Aorta (tissue), 5 donors: Measurements from ENCODE around the gene NUBP2. TPM values are rescaled to one million over a fixed set of nuclear protein-coding genes. Genes with fewer than 3 reads are reported as not detected.

Experiments used
- ATAC-seq: fragments of 200-7000 bp; cut with Tn5 transposase; one replicate; pipeline ENCODE4 v1.9.1; 2022; ENCODE audit warnings: moderate library complexity; ENCODE audit not compliant: low FRiP score
- DNase-seq, 2 donors: peaks; one replicate each; pipeline ENCODE4 v3.0.0-alpha.2; 2020
- H3K27ac ChIP-seq, 2 donors: one replicate each; pipeline ENCODE4 v1.5.1; 2013; ENCODE audit warnings: low read length in 2 of 2, mild to moderate bottlenecking in 2 of 2, moderate library complexity in 2 of 2, control low read depth in 1 of 2, inconsistent platforms in 1 of 2, low read depth in 1 of 2
- H3K27me3 ChIP-seq, 2 donors: one replicate each; pipeline ENCODE4 v1.6.1; 2013; ENCODE audit warnings: control low read depth in 1 of 2, low read length in 1 of 2, mild to moderate bottlenecking in 1 of 2, moderate library complexity in 1 of 2; ENCODE audit not compliant: insufficient read depth in 2 of 2, control insufficient read depth in 1 of 2
- H3K36me3 ChIP-seq, 2 donors: one replicate each; pipeline ENCODE4 v1.6.1; 2013; ENCODE audit warnings: control low read depth in 1 of 2, low read length in 1 of 2, mild to moderate bottlenecking in 1 of 2; ENCODE audit not compliant: insufficient read depth in 2 of 2, control insufficient read depth in 1 of 2
- H3K4me1 ChIP-seq, 2 donors: one replicate each; pipeline ENCODE4 v1.6.1; 2013; ENCODE audit warnings: low read length in 2 of 2, control low read depth in 1 of 2, mild to moderate bottlenecking in 1 of 2, moderate library complexity in 1 of 2; ENCODE audit not compliant: insufficient read depth in 2 of 2, control insufficient read depth in 1 of 2
- H3K4me3 ChIP-seq, 2 donors: one replicate each; pipeline ENCODE4 v1.5.1; 2013; ENCODE audit warnings: low read length in 2 of 2, control low read depth in 1 of 2, mild to moderate bottlenecking in 1 of 2
- H3K9me3 ChIP-seq: one replicate; pipeline ENCODE4 v1.6.1; 2013; ENCODE audit warnings: mild to moderate bottlenecking, low read length; ENCODE audit not compliant: control insufficient read depth
- WGBS, 2 donors: extraction: QIAGEN DNeasy Blood & Tissue Kit; methylation state at CpG; one replicate each; pipeline ENCODE4 v1.1.7; 2013; 5-methylcytosine and 5-hydroxymethylcytosine counted together
- intact Hi-C, 2 donors: fragments of 100-400 bp; cut with DNase I; formaldehyde crosslinking; loops; one replicate each; pipeline versions ENCODE4 v1.14.2 to v1.15.0; 2022
- polyA plus RNA-seq, 2 donors: library from polyadenylated mRNA; stranded (reverse); fragments of 200-250 nt; gene quantifications; one replicate each; pipeline ENCODE4 v1.2.3, GENCODE V29; 2013
- total RNA-seq, 2 donors: library from RNA; stranded (reverse); fragmentation: NEBNext Ultra II Directional; extraction: Animal tissue kit (Norgen Biotek cat#: 25700); gene quantifications; one replicate each; pipeline ENCODE4 v1.2.1, GENCODE V29; 2021
- donor health status: healthy with polysubstance abuse.
- donor health status: Bipolar disorder and iron deficiency.
- donor health status: DM: no; HTN: no; CAD: no.
- donor health status: DM: no; HTN: no; CAD: no.
- donor health status: DM: yes; HTN: yes; CAD: no.

NUBP2 gene
- total and polyA plus RNA-seq, 4 donors = 30.7 to 92.4 (median 44.1) TPM

GRCh38 chr16:1821861-1822611 lies 39.3 kb downstream of the NUBP2 start:
- Histone ChIP-seq H3K27me3 (no peaks in the 10 kb centered on the region), H3K4me1 (no peaks in the 10 kb centered on the region), H3K9me3 (no peaks in the 10 kb centered on the region), H3K36me3 (no peaks in the 10 kb centered on the region), H3K27ac (no peak overlapping the region), H3K4me3 (no peak overlapping the region)
- DNase-seq (peak in 1 of 2 donors; percentile 46), ATAC-seq (no peak)
- intact Hi-C loops = no loop called here
- 93 to 97% methylated on average over 24 of the region's 24 CpGs for WGBS, 2 donors

- intact Hi-C loops = no loop called here
- Histone ChIP-seq H3K9me3 (no peaks in the 10 kb centered on the region), H3K27ac (no peak overlapping the region), H3K4me3 (no peak overlapping the region), H3K27me3 (no peaks in the 10 kb centered on the region), H3K4me1 (no peaks in the 10 kb centered on the region), H3K36me3 (no peaks in the 10 kb centered on the region)
- DNase-seq (peak in 1 of 2 donors; percentile 63), ATAC-seq (no peak)
- 89 to 94% methylated on average over 16 of the region's 16 CpGs for WGBS, 2 donors
Observed at GRCh38 chr16:1822801-1823200, 40.0 kb downstream of the NUBP2 start.

- intact Hi-C loops = no loop called here
- H3K27me3 ChIP-seq = no peaks in the 10 kb centered on the region
- H3K36me3 ChIP-seq = no peaks in the 10 kb centered on the region
- H3K27ac ChIP-seq = no peak overlapping the region
- no peaks in the 10 kb centered on the region for H3K4me1 ChIP-seq
- H3K4me3 ChIP-seq = no peak overlapping the region
- H3K9me3 ChIP-seq = no peaks in the 10 kb centered on the region
- no peak for ATAC-seq
- no peak for DNase-seq
- 64 to 67% methylated on average over 9 of the region's 9 CpGs for WGBS, 2 donors
Observed at GRCh38 chr16:1823821-1824220, 41.1 kb downstream of the NUBP2 start.

- Histone ChIP-seq H3K27ac (no peak overlapping the region), H3K9me3 (no peaks in the 10 kb centered on the region), H3K4me3 (no peak overlapping the region), H3K27me3 (no peaks in the 10 kb centered on the region), H3K36me3 (no peaks in the 10 kb centered on the region), H3K4me1 (no peaks in the 10 kb centered on the region)
- intact Hi-C loops = loop anchor here in 1 of 2 donors (5.0 kb wide), 1 partner anchor 43 kb away; the partner anchor contains the start of genes NUBP2 and SPSB3
- ATAC-seq = no peak
- WGBS, 2 donors = 69 to 71% methylated on average over 15 of the region's 15 CpGs
- peak in 1 of 2 donors; percentile 58 for DNase-seq
Observed at GRCh38 chr16:1825381-1825863, 42.7 kb downstream of the NUBP2 start.

GRCh38 chr16:1825864-1826690 lies 43.3 kb downstream of the NUBP2 start:
- ATAC-seq = peak; percentile 1
- 2% methylated on average over 49 to 96 of the region's 96 CpGs for WGBS, 2 donors
- intact Hi-C loops = loop anchor here in 1 of 2 donors (5.0 kb wide), 1 partner anchor 44 kb away; the partner anchor contains the start of genes NUBP2 and SPSB3
- no peaks in the 10 kb centered on the region for H3K36me3 ChIP-seq
- peak overlapping the region; percentile 77 to 83 for H3K4me3 ChIP-seq
- H3K27me3 ChIP-seq = no peaks in the 10 kb centered on the region
- H3K27ac ChIP-seq = peak overlapping the region in 1 of 2 donors; percentile 44
- no peaks in the 10 kb centered on the region for H3K4me1 ChIP-seq
- H3K9me3 ChIP-seq = no peaks in the 10 kb centered on the region
- peak in 1 of 2 donors; percentile 71 for DNase-seq

GRCh38 chr16:1826691-1827573 lies 44.2 kb downstream of the NUBP2 start, which contains the start of the genes FAHD1 and HAGH:
Gene FAHD1 (plus strand): TSS chr16:1827206. CDS start chr16:1827239, 33 bp downstream.
Gene HAGH (minus strand): TSS chr16:1826825. CDS start chr16:1826787, 38 bp downstream.
- ATAC-seq (peak; percentile 97), DNase-seq (peak; percentile 95 to 98)
- intact Hi-C loops = loop anchor here in 1 of 2 donors (5.0 kb wide), 1 partner anchor 45 kb away; the partner anchor contains the start of genes NUBP2 and SPSB3
- Histone ChIP-seq H3K9me3 (no peaks in the 10 kb centered on the region), H3K36me3 (no peaks in the 10 kb centered on the region), H3K27me3 (no peaks in the 10 kb centered on the region), H3K27ac (peak within 1 kb of the TSS in 1 of 2 donors; percentile 44), H3K4me1 (no peaks in the 10 kb centered on the region), H3K4me3 (peak within 1 kb of the TSS; percentile 77 to 83)
- 0% methylated on average over 84 to 104 of the region's 104 CpGs for whole genome bisulfite sequencing, 2 donors

- intact Hi-C loops = loop anchor here in 1 of 2 donors (5.0 kb wide), 1 partner anchor 47 kb away; the partner anchor contains the start of genes NUBP2 and SPSB3
- DNase-seq (peak in 1 of 2 donors; percentile 43), ATAC-seq (no peak)
- Histone ChIP-seq H3K36me3 (no peaks in the 10 kb centered on the region), H3K9me3 (no peaks in the 10 kb centered on the region), H3K4me1 (no peaks in the 10 kb centered on the region), H3K27ac (no peak overlapping the region), H3K4me3 (no peak overlapping the region), H3K27me3 (no peaks in the 10 kb centered on the region)
- 79 to 84% methylated on average over 11 of the region's 11 CpGs for WGBS, 2 donors
Observed at GRCh38 chr16:1828645-1829410, 46.1 kb downstream of the NUBP2 start.
